GM11168 (cell line): ENCODE data around the gene ZNF821.
"Not testable (repeated sequence)": the region's sequence is repeated elsewhere in the genome, so short reads cannot be mapped to it uniquely, and the experiment has no call there.

Source experiments
- in situ Hi-C: fragments of 300-500 bp; cut with MboI; formaldehyde crosslinking; loops from one replicate; pipeline ENCODE4 v1.12.0; 2022; ENCODE audit warnings: low sequenced_read_pairs; ENCODE audit not compliant: unreplicated experiment

ZNF821 gene

DNA sequence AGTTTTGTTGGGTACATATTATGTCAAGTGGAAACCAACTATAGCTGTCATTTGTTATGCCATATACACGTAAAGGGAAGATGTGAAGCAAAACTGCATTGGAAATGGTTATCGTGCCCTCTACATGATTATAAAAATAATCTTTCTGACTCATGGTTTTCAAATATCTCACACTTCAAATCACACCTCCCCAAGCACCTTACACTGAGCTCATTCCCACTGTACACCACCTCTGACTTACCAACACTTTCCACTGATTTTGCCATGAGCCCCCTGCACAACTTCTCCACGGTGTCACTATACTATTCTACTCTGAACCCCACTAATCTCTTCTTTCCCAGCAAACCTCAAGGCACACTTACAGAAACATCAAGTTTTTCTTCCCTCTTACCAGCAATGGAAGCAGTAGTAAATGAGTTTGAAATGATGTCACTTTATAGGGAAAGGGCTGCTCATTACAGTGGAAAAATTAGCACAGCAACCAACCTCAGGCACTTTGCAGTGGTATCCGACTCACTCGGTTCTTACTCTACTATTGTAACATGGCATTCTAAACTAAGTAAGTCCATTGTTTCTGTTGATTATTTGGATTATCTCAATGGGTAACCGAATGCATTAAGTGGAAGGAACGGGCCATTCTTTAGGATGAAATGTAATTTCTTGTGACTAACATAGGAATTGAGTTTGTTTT lies 18.7 kb downstream of the ZNF821 start:
- in situ Hi-C loops = no loop called here

- in situ Hi-C loops = no loop called here
These were observed 20.0 kb downstream of the ZNF821 start for GRCh38 chr16:71863995-71864394.

- in situ Hi-C loops = no loop called here
These were observed 24.0 kb downstream of the ZNF821 start for GRCh38 chr16:71859762-71860521.

DNA sequence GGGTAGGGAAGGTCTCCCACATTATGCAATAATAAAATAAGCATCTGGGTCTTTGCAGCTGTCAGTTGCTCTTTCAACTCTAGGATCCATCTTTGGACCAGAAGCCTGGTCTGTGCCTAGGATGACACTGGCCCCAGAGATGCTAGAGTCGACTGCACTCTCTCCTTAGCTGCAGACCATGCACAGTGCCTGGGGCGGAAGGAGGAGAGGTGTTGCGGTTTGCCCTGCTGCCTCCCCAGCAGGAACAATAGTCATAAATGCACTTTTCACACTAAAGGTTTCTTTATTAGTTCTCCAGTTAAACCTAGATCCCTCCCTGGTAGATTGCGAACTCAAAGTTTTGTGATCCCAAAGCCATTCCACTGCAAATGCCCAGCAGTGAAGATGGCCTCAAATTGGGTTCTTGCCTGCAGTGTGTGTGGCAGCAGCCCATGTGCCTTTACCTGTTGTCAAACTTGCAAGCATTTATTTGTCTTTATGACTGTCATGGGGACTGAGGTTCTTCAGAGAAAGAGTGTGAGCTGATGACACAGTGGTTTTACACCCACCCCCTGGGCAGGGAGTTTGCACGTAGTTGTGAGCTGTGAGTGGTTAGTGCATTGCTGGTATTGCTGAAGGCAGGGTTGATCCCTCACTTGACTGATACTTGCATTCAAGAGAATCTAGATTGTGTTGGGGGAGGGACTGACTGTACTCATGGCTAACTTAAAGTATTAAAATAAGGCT lies 27.9 kb downstream of the ZNF821 start:
- in situ Hi-C loops = no loop called here

GRCh38 chr16:71854369-71854948 lies 29.5 kb downstream of the ZNF821 start:
- in situ Hi-C loops = no loop called here

DNA sequence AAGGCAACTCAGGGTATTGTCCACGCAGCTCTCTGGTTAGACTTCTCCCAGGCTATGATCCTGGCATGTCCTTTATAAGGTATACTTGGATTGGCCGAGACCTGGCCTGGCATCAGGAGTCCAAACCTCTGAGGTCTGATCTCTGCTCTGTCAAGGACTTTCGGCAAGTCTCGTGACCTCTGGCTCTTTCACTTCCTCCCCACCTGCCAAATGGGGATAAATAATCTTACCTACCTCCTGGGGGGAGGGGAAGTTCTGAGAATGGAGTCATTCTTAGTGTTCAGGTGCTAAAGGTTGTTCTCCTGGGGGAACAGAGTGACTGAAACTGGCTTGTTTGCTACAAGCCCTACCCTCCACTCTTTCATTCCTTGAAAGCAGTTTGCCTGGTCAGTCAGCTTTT lies 30.6 kb downstream of the ZNF821 start:
- in situ Hi-C loops = no loop called here

- in situ Hi-C loops = no loop called here
These were observed 31.4 kb downstream of the ZNF821 start for GRCh38 chr16:71852561-71852960.

DNA sequence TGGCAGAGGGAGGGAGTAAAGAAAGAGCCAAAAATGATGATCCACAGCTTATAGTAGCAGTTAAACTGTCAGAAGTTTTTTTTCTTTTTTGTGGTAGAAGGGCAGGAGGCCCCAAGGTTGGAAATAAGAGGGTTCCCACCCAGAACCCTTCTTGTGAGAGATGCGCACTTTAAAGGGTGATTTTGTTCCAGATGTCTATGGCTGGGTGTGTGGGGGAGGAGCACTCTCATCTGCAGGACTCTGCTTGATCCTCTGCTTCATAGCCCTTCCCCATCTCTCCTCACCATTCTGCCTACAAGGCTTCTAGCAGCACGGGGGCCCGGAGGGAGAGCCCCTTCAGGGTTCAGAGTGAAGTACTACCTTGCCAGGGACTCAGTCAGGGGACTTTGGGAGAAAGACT lies 31.8 kb downstream of the ZNF821 start:
- in situ Hi-C loops = no loop called here

GRCh38 chr16:71851746-71852145 lies 32.2 kb downstream of the ZNF821 start:
- in situ Hi-C loops = no loop called here

DNA sequence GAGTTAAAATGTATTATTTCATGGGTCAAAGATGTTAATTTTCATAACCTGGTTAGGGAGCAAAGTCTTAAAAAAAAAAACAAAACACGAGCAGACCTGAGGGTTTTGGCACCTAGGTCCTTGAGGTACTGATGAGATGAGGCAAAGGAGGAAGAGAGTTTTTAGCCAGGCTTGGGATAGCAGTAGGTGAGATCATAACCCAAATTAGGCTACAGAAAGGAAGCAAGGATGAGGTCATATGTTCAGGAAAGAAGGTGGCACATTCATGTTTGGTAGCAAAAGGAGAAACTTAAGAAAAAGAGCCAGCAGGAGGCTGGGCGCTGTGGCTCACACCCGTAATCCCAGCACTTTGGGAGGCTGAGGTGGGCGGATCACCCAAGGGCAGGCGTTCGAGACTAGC lies 35.4 kb downstream of the ZNF821 start:
- in situ Hi-C loops = no loop called here

- in situ Hi-C loops = no loop called here
These were observed 36.9 kb downstream of the ZNF821 start for GRCh38 chr16:71847096-71847495.

- in situ Hi-C loops = no loop called here
These were observed 37.6 kb downstream of the ZNF821 start for GRCh38 chr16:71846431-71846830.

DNA sequence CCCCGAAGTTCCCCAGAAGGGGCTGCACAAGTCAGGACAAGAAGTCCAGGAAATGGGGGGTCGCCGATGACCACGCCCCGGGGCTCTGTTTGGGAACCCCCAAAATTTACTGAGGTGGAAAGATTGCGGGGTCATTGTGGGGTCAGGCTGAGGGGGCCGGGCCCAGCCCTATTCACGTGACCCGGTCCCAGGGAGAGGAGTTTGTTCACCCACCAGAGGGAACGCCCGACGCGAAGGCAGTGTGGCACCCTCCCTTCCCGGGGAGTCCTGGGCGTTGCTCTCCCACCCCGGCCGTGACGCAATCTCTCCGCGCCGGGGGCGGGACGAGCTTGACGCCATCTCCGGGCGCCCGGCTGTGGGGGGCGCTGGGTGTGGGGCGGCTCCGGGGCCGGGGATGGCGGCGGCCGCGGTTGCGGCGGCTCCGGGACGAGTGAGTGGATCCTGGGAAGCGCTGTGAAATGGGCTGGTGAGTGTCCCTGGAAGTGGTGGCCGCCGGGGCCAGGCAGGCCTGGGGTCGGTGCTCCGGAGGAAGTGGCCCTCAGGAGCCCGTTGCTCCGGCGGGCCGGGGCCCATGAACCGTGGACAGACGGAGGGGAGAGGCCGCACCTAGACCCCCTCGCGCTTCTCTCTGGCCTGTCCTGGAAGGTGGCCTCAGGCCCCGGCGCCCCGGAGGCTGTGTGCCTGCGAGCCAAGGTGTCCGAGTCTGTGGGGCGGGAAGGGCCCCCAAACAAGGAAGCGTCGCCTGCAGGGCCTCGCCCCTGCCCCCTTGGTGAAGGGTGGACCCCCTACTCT lies 38.1 kb downstream of the ZNF821 start, which contains the start of gene ATXN1L:
TSS of gene ATXN1L (plus strand) at position 338 of the 792 bp plus-strand sequence. CDS start 3,765 bp downstream, outside the sequence.
- in situ Hi-C loops = no loop called here

- in situ Hi-C loops = no loop called here
These were observed 40.4 kb downstream of the ZNF821 start for GRCh38 chr16:71843572-71843971.

DNA sequence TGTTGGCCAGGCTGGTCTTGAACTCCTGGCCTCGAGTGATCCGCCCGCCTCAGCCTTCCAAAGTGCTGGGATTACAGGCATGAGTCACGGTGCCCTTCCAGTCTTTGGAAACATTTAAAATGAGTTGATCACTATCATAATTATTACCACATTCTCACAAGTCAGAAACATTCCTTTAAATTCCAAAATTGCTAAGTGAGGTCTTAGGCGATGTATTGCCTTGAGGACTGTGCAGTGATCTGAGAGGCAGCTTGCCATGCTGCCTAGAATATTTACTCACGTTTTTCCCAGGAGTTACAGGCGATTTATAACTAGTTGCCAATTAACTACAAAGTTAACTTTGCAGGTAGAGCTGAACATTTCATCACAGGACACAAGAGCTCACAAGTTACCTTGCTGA lies 43.9 kb downstream of the ZNF821 start:
- in situ Hi-C loops = no loop called here

DNA sequence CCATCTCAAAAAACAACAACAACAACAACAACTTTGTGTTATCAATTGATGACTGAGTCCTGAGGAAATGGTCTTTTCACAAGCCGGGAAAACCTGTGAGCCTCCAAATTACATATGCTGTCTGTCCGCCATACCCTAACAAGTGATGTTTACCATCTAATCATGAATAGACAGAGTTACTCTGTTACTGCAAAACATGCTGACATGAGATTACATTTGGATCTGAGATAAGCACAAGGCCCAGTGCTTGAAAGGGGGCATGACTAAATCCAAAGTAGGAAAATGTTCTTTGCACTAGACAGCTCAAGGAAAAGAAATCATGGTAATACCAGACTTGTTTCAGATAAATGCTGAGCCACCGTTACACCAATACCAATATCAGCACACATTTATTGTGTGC lies 46.8 kb downstream of the ZNF821 start:
- in situ Hi-C loops = no loop called here

GRCh38 chr16:71834291-71834690 lies 49.7 kb downstream of the ZNF821 start:
- in situ Hi-C loops = no loop called here

- in situ Hi-C loops = not testable (repeated sequence)
These were observed 51.9 kb downstream of the ZNF821 start for GRCh38 chr16:71832112-71832511.

- in situ Hi-C loops = not testable (repeated sequence)
These were observed 52.3 kb downstream of the ZNF821 start for GRCh38 chr16:71831698-71832097.

DNA sequence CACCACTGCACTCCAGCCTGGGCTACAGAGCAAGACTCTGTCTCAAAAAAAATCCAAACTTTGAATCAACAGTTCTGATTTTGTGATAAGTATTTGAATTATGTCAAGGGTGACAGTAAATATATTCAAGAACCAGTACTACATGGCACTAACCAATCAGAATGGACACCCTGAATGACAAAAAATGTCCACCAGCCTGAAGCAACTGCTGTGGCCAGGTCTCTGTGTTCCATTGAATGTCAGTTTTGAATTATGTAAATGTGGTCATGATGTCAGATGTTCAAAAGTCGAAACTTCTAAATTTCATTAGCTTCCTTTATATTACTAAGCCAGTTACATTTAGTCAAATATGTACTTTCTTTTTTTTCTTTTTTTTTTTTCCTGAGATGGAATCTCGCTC lies 53.6 kb downstream of the ZNF821 start:
- in situ Hi-C loops = no loop called here
